Measurements from ENCODE around the gene PRKAR1B. TPM values are rescaled to one million over a fixed set of nuclear protein-coding genes. Genes with fewer than 3 reads are reported as not detected.

The PRKAR1B gene
- total RNA-seq, 1 donor from 2014 or later, result 11.8 TPM

GRCh38 chr7:684416-684815 is 42.7 kb downstream of the PRKAR1B start:
- Histone ChIP-seq H3K36me3 (no peaks in the 10 kb centered on the region), H3K27me3 (no peaks in the 10 kb centered on the region), H3K9me3 (ENCODE audit: low read depth) (peaks cover 4% of the 10 kb centered on the region), H3K79me2 (ENCODE audit: low read depth) (no peaks in the 10 kb centered on the region), H3K4me1 (no peaks in the 10 kb centered on the region), H3K9ac (no peak overlapping the region), H4K20me1 (ENCODE audit: low read depth) (no peaks in the 10 kb centered on the region), H3K4me3 (no peak overlapping the region), H3F3A (ENCODE audit: low read depth) (no peaks in the 10 kb centered on the region), H3K27ac (no peak overlapping the region), H2AFZ (replicated peaks) (no peak overlapping the region), H3K4me2 (no peak overlapping the region)
- Mint-ChIP-seq H3K27me3 (ENCODE audit: insufficient read depth, low read depth) (peaks cover 3% of the 10 kb centered on the region), H3K27ac (no peak overlapping the region), H3K4me1 (no peaks in the 10 kb centered on the region), H3K36me3 (peaks cover 23% of the 10 kb centered on the region), H3K9me3 (peaks cover 40% of the 10 kb centered on the region), H3K4me3 (no peak overlapping the region)
- no peak for DNase-seq (ENCODE audit: low spot score)
- TF ChIP-seq EZH2 (IDR thresholded peaks at IDR 0.05), result no peak
- no peak for TF ChIP-seq CTCF (IDR thresholded peaks at IDR 0.05)
- TF ChIP-seq EZH2phosphoT487 (IDR thresholded peaks at IDR 0.05), result no peak

- H3F3A ChIP-seq (ENCODE audit: low read depth), result no peaks in the 10 kb centered on the region
- Mint-ChIP-seq H3K36me3 (peaks cover 25% of the 10 kb centered on the region), H3K4me3 (no peak overlapping the region), H3K27me3 (ENCODE audit: insufficient read depth, low read depth) (peaks cover 3% of the 10 kb centered on the region), H3K9me3 (peaks cover 33% of the 10 kb centered on the region), H3K4me1 (no peaks in the 10 kb centered on the region), H3K27ac (no peak overlapping the region)
- H3K4me2 ChIP-seq, result no peak overlapping the region
- no peaks in the 10 kb centered on the region for H3K4me1 ChIP-seq
- no peak overlapping the region for H2AFZ ChIP-seq (replicated peaks)
- H3K9me3 ChIP-seq (ENCODE audit: low read depth), result peaks cover 2% of the 10 kb centered on the region
- no peak overlapping the region for H3K4me3 ChIP-seq
- TF ChIP-seq EZH2phosphoT487 (IDR thresholded peaks at IDR 0.05), result no peak
- no peak overlapping the region for H3K9ac ChIP-seq
- H3K36me3 ChIP-seq, result no peaks in the 10 kb centered on the region
- no peaks in the 10 kb centered on the region for H3K27me3 ChIP-seq
- DNase-seq (ENCODE audit: low spot score), result no peak
- H4K20me1 ChIP-seq (ENCODE audit: low read depth), result no peaks in the 10 kb centered on the region
- no peaks in the 10 kb centered on the region for H3K79me2 ChIP-seq (ENCODE audit: low read depth)
- no peak overlapping the region for H3K27ac ChIP-seq
Measured at GRCh38 chr7:683526-684205, 43.4 kb downstream of the PRKAR1B start.

GRCh38 chr7:682810-683209 is 44.3 kb downstream of the PRKAR1B start:
- H3K9me3 Mint-ChIP-seq, result peaks cover 29% of the 10 kb centered on the region
- Histone ChIP-seq H3K9ac (no peak overlapping the region), H3K4me2 (no peak overlapping the region), H4K20me1 (ENCODE audit: low read depth) (no peaks in the 10 kb centered on the region), H3K27me3 (no peaks in the 10 kb centered on the region), H3K79me2 (ENCODE audit: low read depth) (no peaks in the 10 kb centered on the region), H3K27ac (no peak overlapping the region), H2AFZ (replicated peaks) (no peak overlapping the region), H3F3A (ENCODE audit: low read depth) (no peaks in the 10 kb centered on the region), H3K4me3 (no peak overlapping the region), H3K36me3 (no peaks in the 10 kb centered on the region), H3K9me3 (ENCODE audit: low read depth) (no peaks in the 10 kb centered on the region), H3K4me1 (no peaks in the 10 kb centered on the region)
- peaks cover 23% of the 10 kb centered on the region for H3K36me3 Mint-ChIP-seq
- TF ChIP-seq CTCF (IDR thresholded peaks at IDR 0.05) (no peak), EZH2 (IDR thresholded peaks at IDR 0.05) (no peak), EZH2phosphoT487 (IDR thresholded peaks at IDR 0.05) (no peak)
- peaks cover 5% of the 10 kb centered on the region for H3K27me3 Mint-ChIP-seq (ENCODE audit: insufficient read depth, low read depth)
- no peaks in the 10 kb centered on the region for H3K4me1 Mint-ChIP-seq
- no peak overlapping the region for H3K4me3 Mint-ChIP-seq
- no peak for DNase-seq (ENCODE audit: low spot score)
- H3K27ac Mint-ChIP-seq, result no peak overlapping the region

- Histone ChIP-seq H2AFZ (replicated peaks) (no peak overlapping the region), H3K9ac (no peak overlapping the region), H3K4me1 (no peaks in the 10 kb centered on the region), H3K27me3 (no peaks in the 10 kb centered on the region), H3K79me2 (ENCODE audit: low read depth) (no peaks in the 10 kb centered on the region), H3K4me2 (no peak overlapping the region), H3K9me3 (ENCODE audit: low read depth) (no peaks in the 10 kb centered on the region), H3K27ac (no peak overlapping the region), H4K20me1 (ENCODE audit: low read depth) (no peaks in the 10 kb centered on the region), H3F3A (ENCODE audit: low read depth) (no peaks in the 10 kb centered on the region), H3K4me3 (no peak overlapping the region), H3K36me3 (no peaks in the 10 kb centered on the region)
- Mint-ChIP-seq H3K27me3 (ENCODE audit: insufficient read depth, low read depth) (peaks cover 5% of the 10 kb centered on the region), H3K4me1 (no peaks in the 10 kb centered on the region), H3K36me3 (peaks cover 19% of the 10 kb centered on the region), H3K27ac (no peak overlapping the region), H3K4me3 (no peak overlapping the region), H3K9me3 (peaks cover 20% of the 10 kb centered on the region)
- TF ChIP-seq EZH2phosphoT487 (IDR thresholded peaks at IDR 0.05), result no peak
- no peak for TF ChIP-seq EZH2 (IDR thresholded peaks at IDR 0.05)
- TF ChIP-seq CTCF (IDR thresholded peaks at IDR 0.05), result no peak
- no peak for DNase-seq (ENCODE audit: low spot score)
Measured at GRCh38 chr7:681551-682307, 45.4 kb downstream of the PRKAR1B start.
